Placental epithelial cell (primary cell): ENCODE measurements around the gene STK11. TPM values are rescaled to one million over a fixed set of nuclear protein-coding genes. Genes with fewer than 3 reads are reported as not detected.

ENCODE experiments used
- total RNA-seq: library from RNA; depleted of rRNA; stranded (reverse); fragments of >200 nt; gene quantifications from 2 replicates; pipeline ENCODE4 v1.2.3, GENCODE V29; 2012

STK11 gene
- 61.2 and 76.1 TPM in 2 replicates for total RNA-seq

DNA sequence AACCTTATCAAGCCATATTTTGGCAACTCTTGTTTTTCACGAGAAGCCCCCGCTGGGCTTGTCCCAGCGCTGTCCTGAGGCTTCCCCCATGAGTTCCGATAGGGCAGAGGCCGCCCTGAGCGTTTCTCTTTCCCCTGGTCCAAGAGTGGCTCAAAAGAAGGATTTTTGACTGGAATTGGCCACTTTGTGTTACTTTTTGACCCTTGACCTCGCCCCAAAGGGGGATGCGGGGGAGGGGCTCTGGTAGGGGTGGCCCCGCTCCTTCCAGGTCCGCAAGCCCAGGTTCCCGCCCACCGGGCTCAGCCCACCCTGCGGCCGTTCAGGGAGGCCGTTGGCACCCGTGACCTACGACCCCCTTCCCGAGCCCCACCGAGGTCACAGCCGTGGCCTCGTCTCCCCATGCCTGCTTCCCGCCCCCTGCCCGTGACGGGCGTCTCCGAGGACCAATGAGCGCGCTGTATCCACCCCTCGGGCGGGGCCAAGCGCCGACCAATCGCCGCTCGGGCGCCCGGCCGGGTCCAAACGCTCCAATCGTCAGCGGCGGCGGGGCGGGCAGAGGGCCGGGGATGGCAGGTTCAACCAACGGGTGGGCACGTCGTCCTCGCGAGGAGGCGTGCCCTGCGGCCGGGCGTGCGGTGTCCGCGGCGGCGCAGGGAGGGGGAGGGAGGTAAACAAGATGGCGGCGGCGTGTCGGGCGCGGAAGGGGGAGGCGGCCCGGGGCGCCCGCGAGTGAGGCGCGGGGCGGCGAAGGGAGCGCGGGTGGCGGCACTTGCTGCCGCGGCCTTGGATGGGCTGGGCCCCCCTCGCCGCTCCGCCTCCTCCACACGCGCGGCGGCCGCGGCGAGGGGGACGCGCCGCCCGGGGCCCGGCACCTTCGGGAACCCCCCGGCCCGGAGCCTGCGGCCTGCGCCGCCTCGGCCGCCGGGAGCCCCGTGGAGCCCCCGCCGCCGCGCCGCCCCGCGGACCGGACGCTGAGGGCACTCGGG lies at the start of gene STK11:
STK11 (plus strand) TSS at position 665 of the 986 bp plus-strand sequence. CDS start 1,136 bp downstream, outside the sequence.

DNA sequence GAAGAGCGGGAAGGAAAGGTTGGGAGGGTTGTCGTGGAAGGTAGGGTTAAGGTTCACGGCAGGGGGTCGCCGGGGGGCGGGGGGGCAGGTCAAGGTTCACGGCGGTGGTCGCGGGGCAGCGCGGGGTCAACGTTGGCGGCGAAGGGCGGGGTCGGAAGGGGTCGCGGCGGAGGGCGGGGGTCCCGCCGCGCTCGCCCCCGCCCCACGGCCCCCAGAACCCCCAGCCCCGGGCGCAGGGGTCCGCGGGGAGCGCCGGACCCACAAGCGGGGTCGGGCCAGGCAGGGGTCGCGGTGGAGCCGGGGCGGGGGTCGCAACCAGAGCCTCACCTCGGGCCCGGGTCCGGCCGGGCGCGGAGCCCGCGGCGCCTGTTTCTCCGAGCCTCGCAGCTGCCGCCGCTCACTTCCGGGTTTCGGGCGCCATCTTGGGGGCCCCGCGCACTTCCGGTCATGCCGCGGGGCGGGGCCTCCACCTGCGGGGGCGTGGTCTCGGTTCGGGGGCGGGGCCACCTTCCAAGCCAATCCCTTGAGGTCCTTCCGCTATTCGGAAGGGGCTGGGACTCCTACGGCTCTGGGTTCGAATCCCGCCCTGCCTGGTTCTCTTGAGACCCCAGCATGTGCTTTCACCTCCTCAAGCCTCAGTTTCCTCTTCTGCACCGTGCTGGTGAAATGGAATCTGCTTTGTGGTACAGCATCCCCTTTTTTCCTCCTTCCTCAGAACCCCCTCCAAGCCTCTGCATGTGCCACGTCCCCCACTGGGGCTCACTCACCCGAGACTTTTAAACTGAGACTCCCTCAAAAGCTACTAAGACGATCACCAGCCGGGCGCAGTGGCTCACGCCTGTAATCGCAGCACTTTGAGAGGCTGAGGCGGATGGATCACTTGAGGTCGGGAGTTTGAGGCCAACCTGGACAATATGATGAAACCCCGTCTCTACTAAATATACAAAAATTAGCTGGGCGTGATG lies 31.5 kb upstream of the STK11 start, which contains the start of gene SBNO2:
SBNO2 (minus strand) TSS at position 424 of the 965 bp plus-strand sequence. CDS start 19,992 bp downstream, outside the sequence.

GRCh38 chr19:1237754-1238368 lies 32.3 kb downstream of the STK11 start, which contains the start of gene CBARP:
TSS of gene CBARP (minus strand) at chr19:1238005. CDS start at chr19:1236100, 1,905 bp downstream.

DNA sequence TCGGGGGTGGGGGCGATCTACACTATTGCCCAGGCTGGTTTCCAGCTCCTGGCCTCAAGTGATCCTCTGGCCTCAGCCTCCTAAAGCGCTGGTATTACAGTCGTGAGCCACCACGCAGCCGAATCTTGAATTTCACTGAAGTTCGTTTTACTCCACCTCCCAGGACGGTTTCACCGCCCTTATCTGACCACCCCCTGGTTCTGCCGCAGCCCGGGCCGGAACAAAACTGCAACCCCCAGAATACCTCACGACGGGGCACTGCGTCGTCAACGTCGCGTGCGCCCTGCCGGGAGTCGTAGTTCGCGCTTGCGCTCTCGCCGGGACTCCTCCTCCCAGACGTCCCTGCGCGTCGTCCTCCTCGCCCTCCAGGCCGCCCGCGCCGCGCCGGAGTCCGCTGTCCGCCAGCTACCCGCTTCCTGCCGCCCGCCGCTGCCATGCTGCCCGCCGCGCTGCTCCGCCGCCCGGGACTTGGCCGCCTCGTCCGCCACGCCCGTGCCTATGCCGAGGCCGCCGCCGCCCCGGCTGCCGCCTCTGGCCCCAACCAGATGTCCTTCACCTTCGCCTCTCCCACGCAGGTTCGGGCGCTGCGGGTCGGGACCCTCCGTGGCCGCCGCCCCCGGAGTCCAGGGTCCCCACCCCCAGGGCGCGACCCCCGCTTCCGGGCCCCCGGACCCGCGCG lies 36.0 kb downstream of the STK11 start, which contains the start of gene ATP5F1D:
ATP5F1D (plus strand) TSS at position 335 of the 679 bp plus-strand sequence; CDS start at position 435, 100 bp downstream.

GRCh38 chr19:1248139-1248785 lies 42.7 kb downstream of the STK11 start, which contains the start of gene MIDN:
TSS of gene MIDN (plus strand) at chr19:1248583. CDS start at chr19:1250297, 1,714 bp downstream.

DNA sequence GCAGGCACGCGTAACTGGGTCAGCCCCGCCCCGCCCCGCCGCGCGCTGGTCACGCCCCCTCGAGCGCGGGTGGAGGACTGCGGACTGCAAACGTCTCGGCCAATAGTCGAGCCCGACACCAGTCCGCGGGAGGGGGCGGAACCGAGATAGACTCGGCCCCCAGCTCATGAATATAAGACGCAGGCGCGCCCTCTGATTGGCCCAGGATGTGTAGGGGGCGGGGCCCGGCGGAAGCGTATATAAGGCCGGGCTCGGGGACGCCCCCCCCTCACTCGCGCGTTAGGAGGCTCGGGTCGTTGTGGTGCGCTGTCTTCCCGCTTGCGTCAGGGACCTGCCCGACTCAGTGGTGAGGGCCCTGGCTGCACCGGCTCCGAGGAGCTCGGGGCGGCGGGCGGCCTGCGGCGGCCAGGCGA lies 63.5 kb downstream of the STK11 start, which contains the start of gene CIRBP:
CIRBP (plus strand) TSS at position 268 of the 413 bp plus-strand sequence. CDS start 1,602 bp downstream, outside the sequence.

GRCh38 chr19:1275260-1275975 lies 69.8 kb downstream of the STK11 start, which contains the start of gene FAM174C:
TSS of gene FAM174C (plus strand) at chr19:1275530. CDS start at chr19:1275550, 20 bp downstream.

Other genes with a start within 250 kb of the STK11 start
- 60.1 TPM in 2 replicates for gene WDR18, start 221.4 kb upstream of the STK11 start, total RNA-seq
- gene GRIN3B, start 205.4 kb upstream of the STK11 start, total RNA-seq = under 0.01 and 0.79 TPM in 2 replicates
- 79.3 and 114 TPM in 2 replicates for gene TMEM259, start 184.7 kb upstream of the STK11 start, total RNA-seq
- not detected in 2 replicates for gene RNU6-2, start 184.3 kb upstream of the STK11 start, total RNA-seq
- gene CNN2, start 179.2 kb upstream of the STK11 start, total RNA-seq = 33.0 and 118 TPM in 2 replicates
- 13.0 and 14.0 TPM in 2 replicates for gene ABCA7, start 165.7 kb upstream of the STK11 start, total RNA-seq
- 1.2 and 8.4 TPM in 2 replicates for gene ARHGAP45, start 138.6 kb upstream of the STK11 start, total RNA-seq
- 55.0 and 196 TPM in 2 replicates for gene POLR2E, start 110.4 kb upstream of the STK11 start, total RNA-seq
- gene GPX4, start 101.8 kb upstream of the STK11 start, total RNA-seq = 203 and 236 TPM in 2 replicates
- gene SBNO2, start 31.5 kb upstream of the STK11 start, total RNA-seq = 42.0 and 42.2 TPM in 2 replicates
- 1.6 and 3.5 TPM in 2 replicates for gene CBARP, start 32.2 kb downstream of the STK11 start, total RNA-seq
- 22.0 and 23.4 TPM in 2 replicates for gene ATP5F1D, start 36.0 kb downstream of the STK11 start, total RNA-seq
- 22.0 and 27.9 TPM in 2 replicates for gene MIDN, start 42.8 kb downstream of the STK11 start, total RNA-seq
- 223 and 337 TPM in 2 replicates for gene CIRBP, start 63.6 kb downstream of the STK11 start, total RNA-seq
- gene FAM174C, start 69.8 kb downstream of the STK11 start, total RNA-seq = 22.0 and 46.3 TPM in 2 replicates
- gene EFNA2, start 80.1 kb downstream of the STK11 start, total RNA-seq = 0.39 TPM in 1 of 2 replicates, not detected in the other
- gene NDUFS7, start 178.1 kb downstream of the STK11 start, total RNA-seq = 34.9 and 91.4 TPM in 2 replicates
- 13.3 and 15.5 TPM in 2 replicates for gene GAMT, start 195.8 kb downstream of the STK11 start, total RNA-seq
- 27.1 and 58.3 TPM in 2 replicates for gene DAZAP1, start 201.8 kb downstream of the STK11 start, total RNA-seq
- 534 and 674 TPM in 2 replicates for gene RPS15, start 232.6 kb downstream of the STK11 start, total RNA-seq
- 0.22 and 0.39 TPM in 2 replicates for gene APC2, start 244.3 kb downstream of the STK11 start, total RNA-seq